ENCODE measurements around the gene CLBA1.

CLBA1 gene

GRCh38 chr14:104953896-104954656 lies 31.5 kb upstream of the CLBA1 start:
- H4K20me1 ChIP-seq (ENCODE audit: control insufficient read depth, insufficient read depth, low read depth, low read length): no peaks in the 10 kb centered on the region
- no peaks in the 10 kb centered on the region for H3F3A ChIP-seq (ENCODE audit: control insufficient read depth, insufficient read depth)
- 0 out of 2 replicates have a peak, but pooled peaks cover 2% of the 10 kb centered on the region for H3K27me3 ChIP-seq (ENCODE audit: control insufficient read depth, low read length)
- H3K9me3 ChIP-seq (ENCODE audit: control insufficient read depth, insufficient read depth, low read length): no peaks in the 10 kb centered on the region
- TF ChIP-seq, protein P1, sequence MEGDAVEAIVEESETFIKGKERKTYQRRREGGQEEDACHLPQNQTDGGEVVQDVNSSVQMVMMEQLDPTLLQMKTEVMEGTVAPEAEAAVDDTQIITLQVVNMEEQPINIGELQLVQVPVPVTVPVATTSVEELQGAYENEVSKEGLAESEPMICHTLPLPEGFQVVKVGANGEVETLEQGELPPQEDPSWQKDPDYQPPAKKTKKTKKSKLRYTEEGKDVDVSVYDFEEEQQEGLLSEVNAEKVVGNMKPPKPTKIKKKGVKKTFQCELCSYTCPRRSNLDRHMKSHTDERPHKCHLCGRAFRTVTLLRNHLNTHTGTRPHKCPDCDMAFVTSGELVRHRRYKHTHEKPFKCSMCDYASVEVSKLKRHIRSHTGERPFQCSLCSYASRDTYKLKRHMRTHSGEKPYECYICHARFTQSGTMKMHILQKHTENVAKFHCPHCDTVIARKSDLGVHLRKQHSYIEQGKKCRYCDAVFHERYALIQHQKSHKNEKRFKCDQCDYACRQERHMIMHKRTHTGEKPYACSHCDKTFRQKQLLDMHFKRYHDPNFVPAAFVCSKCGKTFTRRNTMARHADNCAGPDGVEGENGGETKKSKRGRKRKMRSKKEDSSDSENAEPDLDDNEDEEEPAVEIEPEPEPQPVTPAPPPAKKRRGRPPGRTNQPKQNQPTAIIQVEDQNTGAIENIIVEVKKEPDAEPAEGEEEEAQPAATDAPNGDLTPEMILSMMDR (IDR thresholded peaks at IDR 0.05; ENCODE audit: low read depth, low read length, poor library complexity, severe bottlenecking): no peak
- TF ChIP-seq EZH2phosphoT487 (IDR thresholded peaks at IDR 0.05; ENCODE audit: borderline replicate concordance, low read length): no peak
- no peaks in the 10 kb centered on the region for H3K36me3 ChIP-seq (ENCODE audit: control insufficient read depth, low read length)
- H3K27ac ChIP-seq (ENCODE audit: low read depth, low read length): no peak overlapping the region
- no peak overlapping the region for H3K4me3 ChIP-seq (ENCODE audit: low read length)
- no peak overlapping the region for H3K4me2 ChIP-seq (ENCODE audit: low read length)
- no peaks in the 10 kb centered on the region for H3K79me2 ChIP-seq (ENCODE audit: control insufficient read depth, low read length)
- no peaks in the 10 kb centered on the region for H3K9me2 ChIP-seq (replicated peaks; ENCODE audit: control insufficient read depth, low read length)
- H3K4me1 ChIP-seq (ENCODE audit: control insufficient read depth, low read length): no peaks in the 10 kb centered on the region

- Histone ChIP-seq H3K4me1 (ENCODE audit: control insufficient read depth, low read length) (no peaks in the 10 kb centered on the region), H3K36me3 (ENCODE audit: control insufficient read depth, low read length) (no peaks in the 10 kb centered on the region), H3K9me2 (replicated peaks; ENCODE audit: control insufficient read depth, low read length) (no peaks in the 10 kb centered on the region), H3K27me3 (ENCODE audit: control insufficient read depth, low read length) (0 out of 2 replicates have a peak, but pooled peaks cover 2% of the 10 kb centered on the region), H3K9me3 (ENCODE audit: control insufficient read depth, insufficient read depth, low read length) (no peaks in the 10 kb centered on the region), H3F3A (ENCODE audit: control insufficient read depth, insufficient read depth) (no peaks in the 10 kb centered on the region), H3K4me2 (ENCODE audit: low read length) (no peak overlapping the region), H4K20me1 (ENCODE audit: control insufficient read depth, insufficient read depth, low read depth, low read length) (no peaks in the 10 kb centered on the region), H3K4me3 (ENCODE audit: low read length) (no peak overlapping the region), H3K27ac (ENCODE audit: low read depth, low read length) (no peak overlapping the region), H3K79me2 (ENCODE audit: control insufficient read depth, low read length) (no peaks in the 10 kb centered on the region)
- TF ChIP-seq EZH2phosphoT487 (IDR thresholded peaks at IDR 0.05; ENCODE audit: borderline replicate concordance, low read length): no peak
- TF ChIP-seq, protein P1 (IDR thresholded peaks at IDR 0.05; ENCODE audit: low read depth, low read length, poor library complexity, severe bottlenecking): no peak
Observed at GRCh38 chr14:104954746-104955395, 30.7 kb upstream of the CLBA1 start.

DNA sequence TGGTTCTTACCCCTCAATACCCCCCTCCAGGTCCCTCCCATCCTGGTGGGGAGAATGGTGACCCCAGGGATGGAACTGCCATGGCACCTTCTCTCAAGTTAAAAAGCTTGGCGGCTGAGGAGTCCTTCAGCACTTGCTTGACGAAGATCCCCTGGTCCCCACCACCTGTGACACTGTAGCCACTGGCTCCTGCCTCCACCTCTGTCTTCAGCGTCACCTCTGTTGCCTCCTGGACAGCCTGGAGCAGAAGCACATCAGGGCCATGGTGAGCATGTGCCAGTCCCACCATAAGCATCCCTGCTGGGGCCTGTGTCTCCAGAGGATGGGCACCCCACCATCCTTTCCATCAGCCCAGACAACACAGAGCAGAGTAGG lies 30.2 kb upstream of the CLBA1 start:
- Histone ChIP-seq H3K27me3 (ENCODE audit: control insufficient read depth, low read length) (peaks cover 2% of the 10 kb centered on the region; the same call in 1 of the 2 replicates), H3K9me2 (replicated peaks; ENCODE audit: control insufficient read depth, low read length) (no peaks in the 10 kb centered on the region), H3K4me2 (ENCODE audit: low read length) (no peak overlapping the region), H3K27ac (ENCODE audit: low read depth, low read length) (no peak overlapping the region), H3F3A (ENCODE audit: control insufficient read depth, insufficient read depth) (no peaks in the 10 kb centered on the region), H3K36me3 (ENCODE audit: control insufficient read depth, low read length) (no peaks in the 10 kb centered on the region), H4K20me1 (ENCODE audit: control insufficient read depth, insufficient read depth, low read depth, low read length) (no peaks in the 10 kb centered on the region), H3K9me3 (ENCODE audit: control insufficient read depth, insufficient read depth, low read length) (no peaks in the 10 kb centered on the region), H3K4me3 (ENCODE audit: low read length) (no peak overlapping the region), H3K79me2 (ENCODE audit: control insufficient read depth, low read length) (no peaks in the 10 kb centered on the region), H3K4me1 (ENCODE audit: control insufficient read depth, low read length) (no peaks in the 10 kb centered on the region)
- TF ChIP-seq EZH2phosphoT487 (IDR thresholded peaks at IDR 0.05; ENCODE audit: borderline replicate concordance, low read length): no peak
- TF ChIP-seq, protein P1 (IDR thresholded peaks at IDR 0.05; ENCODE audit: low read depth, low read length, poor library complexity, severe bottlenecking): no peak

Data from DOHH2 (cell line).